HepG2 (cell line): Measurements from ENCODE around the gene JOSD2. TPM values are rescaled to one million over a fixed set of nuclear protein-coding genes. Genes with fewer than 3 reads are reported as not detected.
A peak's percentile ranks its signal among the peaks of the same experiment; 100 is the strongest.

Experiments
- CREB1 ChIP-seq, 2 experiments: fragments of 450-650 bp in 1 of 2; IDR thresholded peaks; 2 replicates each; pipeline ENCODE4 v1.6.1; 2016 to 2017; ENCODE audit warnings: control low read depth in 1 of 2, mild to moderate bottlenecking in 1 of 2, missing compliant biosample characterization in 1 of 2, missing genetic modification characterization in 1 of 2
- GABPB1 ChIP-seq: IDR thresholded peaks from 2 replicates; pipeline ENCODE4 v1.6.1; 2016; ENCODE audit warnings: mild to moderate bottlenecking, missing genetic modification reagents, moderate library complexity, missing compliant biosample characterization
- GRHL1 ChIP-seq: sonication (generic); formaldehyde crosslinking; conservative IDR thresholded peaks from 2 replicates; pipeline ENCODE4 v1.8.0; 2022; ENCODE audit warnings: missing genetic modification reagents
- HMGXB4 ChIP-seq, 2 experiments: sonication (generic) in 1 of 2; formaldehyde crosslinking in 1 of 2; IDR thresholded peaks; 2 replicates each; pipeline versions ENCODE4 v1.4.0 to v1.6.1; 2018 to 2020; ENCODE audit warnings: missing genetic modification reagents in 2 of 2, borderline replicate concordance in 1 of 2, low read depth in 1 of 2, mild to moderate bottlenecking in 1 of 2, missing biosample characterization in 1 of 2
- KDM2A ChIP-seq: sonication (generic); formaldehyde crosslinking; IDR thresholded peaks from 2 replicates; pipeline ENCODE4 v1.4.0; 2020; ENCODE audit warnings: low read depth, missing genetic modification reagents, borderline replicate concordance
- NONO ChIP-seq, 2 experiments: fragments of 450-650 bp in 1 of 2; sonication (generic) in 1 of 2; formaldehyde crosslinking in 1 of 2; IDR thresholded peaks in 1 of 2; conservative IDR thresholded peaks in 1 of 2; 2 replicates each; pipeline versions ENCODE4 v1.6.1 to v1.8.0; 2017 to 2022; ENCODE audit warnings: mild to moderate bottlenecking in 1 of 2, missing genetic modification reagents in 1 of 2, moderate library complexity in 1 of 2
- RAD21 ChIP-seq: fragments of 450-650 bp; formaldehyde crosslinking; IDR thresholded peaks from 2 replicates; pipeline ENCODE4 v1.5.0; 2020; ENCODE audit warnings: mild to moderate bottlenecking
- RBM39 ChIP-seq: fragments of 200-400 bp; formaldehyde crosslinking; IDR thresholded peaks from one replicate; pipeline ENCODE4 v1.6.1; 2018; ENCODE audit warnings: antibody characterized with exemption, mild to moderate bottlenecking, low read depth, low read length; ENCODE audit not compliant: poor library complexity, severe bottlenecking
- RXRA ChIP-seq: sonication (generic); formaldehyde crosslinking; IDR thresholded peaks from 2 replicates; pipeline ENCODE4 v1.5.1; 2020; ENCODE audit warnings: missing genetic modification reagents
- SMC3 ChIP-seq: IDR thresholded peaks from 2 replicates; pipeline ENCODE4 v1.6.1; 2011; ENCODE audit warnings: low read length, improper control_type of control experiment
- STAG1 ChIP-seq: sonication (generic); formaldehyde crosslinking; IDR thresholded peaks from 2 replicates; pipeline ENCODE4 v1.4.0; 2020; ENCODE audit warnings: missing genetic modification reagents
- STAT5B ChIP-seq: sonication (generic); formaldehyde crosslinking; IDR thresholded peaks from 2 replicates; pipeline ENCODE4 v1.4.0; 2020; ENCODE audit warnings: missing genetic modification reagents
- XRCC5 ChIP-seq: fragments of 200-400 bp; formaldehyde crosslinking; optimal IDR thresholded peaks from 2 replicates; pipeline ENCODE3; 2017; ENCODE audit warnings: mild to moderate bottlenecking, low read length
- ZNF503 ChIP-seq: sonication (generic); formaldehyde crosslinking; IDR thresholded peaks from 2 replicates; pipeline ENCODE4 v1.4.0; 2020; ENCODE audit warnings: missing genetic modification reagents
- ZNF543 ChIP-seq: sonication (generic); formaldehyde crosslinking; IDR thresholded peaks from 2 replicates; pipeline ENCODE4 v1.4.0; 2020; ENCODE audit warnings: mild to moderate bottlenecking, missing genetic modification reagents
- ZNF597 ChIP-seq: sonication (generic); formaldehyde crosslinking; IDR thresholded peaks from 2 replicates; pipeline ENCODE4 v1.5.0; 2020; ENCODE audit warnings: missing genetic modification reagents
- ZNF687 ChIP-seq: sonication (generic); formaldehyde crosslinking; IDR thresholded peaks from 2 replicates; pipeline ENCODE4 v1.5.1; 2020; ENCODE audit warnings: mild to moderate bottlenecking, missing genetic modification reagents, moderate library complexity
- polyA plus RNA-seq, 8 experiments: library from polyadenylated mRNA; depleted of rRNA in 3 of 8; stranded (reverse) in 7 of 8; unstranded in 1 of 8; fragments of >200 nt; fragmentation: Illumina TruSeq in 4 of 8; extraction: Trizol in 4 of 8; gene quantifications; 2 replicates each; pipeline versions ENCODE4 v1.2.1 to v1.2.3, GENCODE V29; 2011 to 2016; ENCODE audit warnings: low read depth in 4 of 8, missing spikeins in 1 of 8, mixed read lengths in 1 of 8; ENCODE audit not compliant: insufficient read depth in 1 of 8
- total RNA-seq, 5 experiments: library from RNA; depleted of rRNA; stranded (reverse); fragments of >200 nt; fragmentation: Illumina TruSeq; extraction: Trizol; gene quantifications; 2 replicates each; pipeline ENCODE4 v1.2.3, GENCODE V29; 2016; ENCODE audit warnings: low read depth in 1 of 5

The JOSD2 gene
- total and polyA plus RNA-seq, 2 of the 13 experiments (the other 11 are each of a cell fraction or from before 2014, with no cell fraction given): 2.0 to 4.1 TPM

GRCh38 chr19:50556282-50557008 is 45.5 kb upstream of the JOSD2 start (continued):
- TF ChIP-seq GABPB1 (CRISPR knock-in tag) (peak; percentile 49), ZNF503 (no peak), KDM2A (CRISPR knock-in tag) (peak; percentile 29; the same call in 1 of the 2 replicates), RBM39 (peak; percentile 64), GRHL1 (CRISPR knock-in tag) (no peak), XRCC5 (peak; percentile 54), RXRA (peak; percentile 21; the same call in 1 of the 2 replicates), CREB1 (IDR thresholded peaks at IDR 0.05) (no peak), CREB1 (CRISPR knock-in tag; IDR thresholded peaks at IDR 0.05) (no peak), RAD21 (CRISPR knock-in tag) (peak; percentile 24; the same call in 1 of the 2 replicates), HMGXB4 (CRISPR knock-in tag; IDR thresholded peaks at IDR 0.05; ENCODE audit: borderline replicate concordance in 1 of 2, low read depth in 1 of 2) (peak; percentile 61 to 78), STAT5B (CRISPR knock-in tag) (no peak), NONO (IDR thresholded peaks at IDR 0.05) (no peak), NONO (CRISPR knock-in tag; conservative IDR thresholded peaks at IDR 0.05) (peak; percentile 58; the same call in 1 of the 2 replicates), SMC3 (no peak), ZNF543 (no peak), ZNF687 (peak; percentile 21; the same call in 1 of the 2 replicates), ZNF597 (CRISPR knock-in tag) (no peak), STAG1 (peak; percentile 37)
